NK-92 treated with Interleukin-12 subunit alpha and Interleukin-12 subunit beta, amount 100 ng/mL, for 24 hours (cell line): Measurements from ENCODE around the gene CACNA1C.
A peak's percentile ranks its signal among the peaks of the same experiment; 100 is the strongest.

Experiments used
- DNase-seq: peaks from one replicate; lab custom pipeline; 2025; lab: John Stamatoyannopoulos, UW

The CACNA1C gene

DNA sequence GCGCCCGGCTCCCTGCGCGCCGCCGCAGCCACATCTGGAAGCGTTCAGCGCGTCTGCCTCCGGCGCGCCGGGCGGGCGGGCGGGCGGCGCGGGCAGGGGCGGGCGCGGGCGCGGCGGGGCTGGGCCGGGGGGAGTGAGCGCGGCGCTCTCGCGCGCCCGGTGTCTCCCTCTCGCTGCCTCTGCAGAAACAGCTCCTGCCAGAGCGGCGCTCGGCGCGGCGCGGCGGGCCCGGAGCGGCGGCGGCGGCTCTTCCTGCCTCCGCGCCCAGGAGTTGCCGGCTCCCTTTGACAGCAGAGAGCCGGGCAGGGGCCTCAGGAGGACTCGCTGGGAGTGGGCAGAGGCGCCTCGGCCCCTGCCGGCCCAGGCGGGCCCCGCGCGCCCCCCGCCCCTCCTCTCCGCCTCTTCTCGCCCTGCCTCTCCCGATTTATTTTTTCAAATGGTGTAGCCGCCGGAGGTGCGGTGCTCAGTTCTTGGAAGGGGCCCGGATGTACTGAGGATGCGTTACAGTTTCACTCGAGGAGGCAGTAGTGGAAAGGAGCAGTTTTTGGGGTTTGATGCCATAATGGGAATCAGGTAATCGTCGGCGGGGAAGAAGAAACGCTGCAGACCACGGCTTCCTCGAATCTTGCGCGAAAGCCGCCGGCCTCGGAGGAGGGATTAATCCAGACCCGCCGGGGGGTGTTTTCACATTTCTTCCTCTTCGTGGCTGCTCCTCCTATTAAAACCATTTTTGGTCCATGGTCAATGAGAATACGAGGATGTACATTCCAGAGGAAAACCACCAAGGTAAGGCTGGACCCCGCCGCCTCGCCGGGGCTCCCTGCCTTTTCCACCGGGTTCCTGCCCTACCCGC is at the start of gene CACNA1C:
Gene CACNA1C, plus strand, starts transcription at position 162 of the 853 bp plus-strand sequence. Its CDS starts 576 bp downstream, at position 738.
- no peak for DNase-seq

- no peak for DNase-seq
Measured at GRCh38 chr12:2003676-2004112, 49.1 kb upstream of the CACNA1C start.

GRCh38 chr12:2004113-2004929 is 48.5 kb upstream of the CACNA1C start, which contains the start of gene DCP1B:
Gene DCP1B (minus strand): TSS chr12:2004457. CDS start chr12:2004431, 26 bp downstream.
- DNase-seq = peak; percentile 77

- no peak for DNase-seq
Measured at GRCh38 chr12:2008677-2009076, 44.1 kb upstream of the CACNA1C start.

DNA sequence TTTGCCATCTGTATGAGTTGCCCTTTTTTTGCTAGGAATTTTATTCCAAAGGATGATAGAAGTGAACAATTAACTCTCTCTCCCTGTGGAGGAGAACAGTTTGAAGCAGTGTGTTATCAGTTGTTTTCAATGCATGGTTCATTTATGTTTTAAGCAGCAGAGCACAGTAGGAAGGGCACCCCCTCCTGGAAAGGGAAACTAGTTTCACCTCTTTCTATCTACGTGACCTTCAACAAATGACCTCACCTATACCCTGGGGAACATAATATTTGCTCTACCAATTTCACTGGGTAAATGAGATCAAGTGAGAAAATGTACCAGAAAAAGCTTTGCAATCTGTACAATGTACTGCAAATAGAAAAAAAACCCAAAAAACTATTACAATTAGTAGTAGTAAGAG is 43.2 kb upstream of the CACNA1C start:
- no peak for DNase-seq

DNA sequence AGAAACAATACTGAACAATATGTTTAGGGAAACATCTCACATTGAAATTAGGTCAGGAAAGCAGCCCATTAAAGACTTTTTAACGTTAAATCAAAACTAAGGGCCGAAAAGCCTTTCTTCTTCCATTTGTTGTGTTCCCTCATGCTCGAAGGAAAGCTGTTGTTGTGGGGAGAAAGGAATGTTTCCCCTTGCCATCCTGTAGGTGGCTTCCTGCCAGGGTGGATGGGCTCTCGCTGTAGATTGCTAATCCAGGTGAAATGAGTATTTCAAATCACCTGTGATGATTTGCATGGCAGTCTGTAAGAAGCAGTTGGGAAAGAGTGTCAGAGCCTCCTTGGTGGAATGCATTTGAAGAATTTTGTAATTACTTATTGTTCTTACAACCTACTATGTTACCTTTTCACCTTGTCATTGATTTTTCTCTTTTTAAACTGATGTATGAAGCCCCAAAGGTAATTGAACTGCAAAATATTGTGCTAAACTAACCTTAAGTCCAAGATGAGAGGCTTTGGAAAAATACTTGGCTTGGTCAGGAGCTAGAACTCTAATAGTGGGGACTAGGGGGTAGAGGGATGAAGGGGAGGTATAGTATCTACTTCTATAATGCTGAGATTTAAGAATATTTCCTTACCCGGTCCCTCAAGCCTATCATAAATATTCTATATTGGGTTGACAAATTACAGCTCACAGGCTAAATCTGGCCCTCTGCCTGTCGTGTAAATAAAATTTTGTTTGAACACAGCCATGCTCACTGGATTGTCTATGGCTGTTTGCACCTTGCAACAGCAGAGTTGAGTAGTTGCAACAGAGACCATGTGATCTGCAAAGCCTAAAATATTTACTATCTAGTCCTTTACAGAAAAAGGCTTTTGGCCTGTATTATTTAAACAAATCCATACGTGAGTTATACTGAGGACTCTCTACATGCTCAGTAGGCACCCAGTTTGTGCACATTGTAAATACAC is 40.9 kb upstream of the CACNA1C start:
- no peak for DNase-seq

- DNase-seq = no peak
Measured at GRCh38 chr12:2013086-2013485, 39.7 kb upstream of the CACNA1C start.

DNA sequence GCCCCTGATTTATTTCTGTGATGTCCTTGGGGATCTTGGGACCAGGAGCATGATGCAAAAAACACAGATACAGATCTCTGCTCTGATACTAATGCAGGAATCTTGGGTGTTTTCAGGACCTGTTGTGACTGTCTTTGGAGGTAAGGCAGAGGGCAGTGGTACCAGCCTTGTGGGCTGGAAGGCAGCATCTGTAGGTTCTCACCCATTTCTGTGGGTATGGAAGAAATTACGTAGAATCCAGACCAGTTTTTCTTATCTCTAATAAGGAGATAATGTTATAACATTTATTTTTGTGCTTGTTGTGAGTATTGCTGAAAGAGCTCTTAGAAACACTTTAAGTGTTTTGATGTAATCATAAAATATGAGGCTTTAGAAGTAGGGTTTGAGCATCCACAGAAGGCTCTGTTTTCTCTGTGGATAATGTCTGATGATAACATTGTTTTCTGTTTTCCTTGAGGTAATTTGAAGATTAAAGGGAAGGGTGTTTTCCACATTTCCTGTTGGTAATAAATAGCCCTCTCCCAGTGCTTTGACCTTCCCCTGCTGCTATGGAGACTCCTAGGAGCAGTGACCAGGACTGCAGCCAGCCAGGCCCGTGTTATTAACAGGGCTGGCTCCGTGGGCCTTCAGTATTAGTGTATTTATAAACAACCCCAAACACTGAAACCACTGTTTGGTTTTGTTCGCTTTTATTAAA is 39.1 kb upstream of the CACNA1C start:
- DNase-seq = no peak

DNA sequence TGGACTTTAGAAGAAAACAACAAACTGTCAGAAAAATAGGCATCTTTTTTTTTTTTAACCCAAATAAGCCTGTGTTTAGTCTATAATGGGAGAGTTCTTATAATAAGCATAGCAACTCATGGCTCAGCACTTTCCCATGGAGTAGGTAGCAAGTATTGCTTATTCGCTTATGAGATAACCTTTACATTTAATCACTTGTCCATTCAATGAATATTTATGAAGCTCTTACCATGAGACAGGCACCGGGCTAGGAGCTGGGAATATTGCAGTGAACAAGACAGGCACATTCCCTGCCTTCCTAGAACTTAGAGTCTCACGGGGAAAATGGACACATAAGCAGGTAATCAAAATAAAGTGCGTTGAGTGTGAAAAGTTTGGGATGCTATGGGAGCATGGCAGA is 38.6 kb upstream of the CACNA1C start:
- DNase-seq = no peak

DNA sequence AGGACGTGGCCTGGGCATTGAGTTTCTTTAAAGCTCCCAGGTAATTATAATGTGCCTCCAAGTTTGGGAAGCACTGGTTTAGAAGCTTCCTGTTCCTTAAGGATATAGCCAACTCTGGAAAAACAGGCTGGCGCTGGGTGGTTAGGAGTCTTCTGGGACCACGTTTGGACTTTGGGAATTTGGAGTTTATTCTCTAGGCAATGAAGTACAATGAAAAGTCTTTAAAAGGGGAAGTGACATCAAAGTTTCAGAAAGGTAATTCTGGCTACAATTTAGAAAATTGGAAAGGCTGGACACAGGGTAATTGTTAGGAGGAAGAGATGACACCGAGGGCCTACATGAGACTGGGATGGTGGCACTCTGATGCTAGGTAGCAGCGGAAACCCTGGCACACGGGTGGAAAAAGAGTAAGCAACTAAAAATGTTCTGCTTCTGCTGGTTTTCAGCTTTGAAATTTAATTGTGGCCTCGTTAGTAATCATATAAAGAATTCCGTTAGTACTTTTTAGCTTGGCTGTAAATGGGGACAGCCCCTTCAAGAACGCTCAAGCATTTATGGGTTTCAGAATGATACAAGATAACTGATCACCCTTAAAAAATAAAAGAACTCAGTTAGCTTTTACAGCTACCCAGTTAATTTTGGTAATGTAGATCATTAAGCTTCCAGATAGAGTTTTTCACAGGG is 35.8 kb upstream of the CACNA1C start:
- no peak for DNase-seq

- DNase-seq = no peak
Measured at GRCh38 chr12:2017546-2018337, 35.0 kb upstream of the CACNA1C start.

DNA sequence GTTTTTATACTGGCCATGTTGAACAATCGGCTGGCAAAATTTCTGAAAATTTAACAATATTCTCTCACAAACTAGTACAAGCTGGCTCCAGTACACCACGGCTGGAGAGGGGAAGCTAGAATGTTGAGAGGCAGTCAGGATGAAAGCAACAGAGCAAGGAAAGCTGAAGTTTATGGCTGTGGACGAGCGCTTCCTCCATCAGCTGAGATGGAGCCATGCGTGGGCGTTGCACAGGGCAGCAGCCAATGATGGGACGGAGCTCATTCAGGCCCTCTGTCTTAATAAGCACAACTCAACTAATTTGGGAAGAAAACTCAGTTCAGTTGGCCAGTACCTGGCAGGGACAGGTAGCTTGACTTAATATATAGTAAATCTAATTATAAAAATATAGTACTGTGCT is 34.4 kb upstream of the CACNA1C start:
- DNase-seq = no peak

DNA sequence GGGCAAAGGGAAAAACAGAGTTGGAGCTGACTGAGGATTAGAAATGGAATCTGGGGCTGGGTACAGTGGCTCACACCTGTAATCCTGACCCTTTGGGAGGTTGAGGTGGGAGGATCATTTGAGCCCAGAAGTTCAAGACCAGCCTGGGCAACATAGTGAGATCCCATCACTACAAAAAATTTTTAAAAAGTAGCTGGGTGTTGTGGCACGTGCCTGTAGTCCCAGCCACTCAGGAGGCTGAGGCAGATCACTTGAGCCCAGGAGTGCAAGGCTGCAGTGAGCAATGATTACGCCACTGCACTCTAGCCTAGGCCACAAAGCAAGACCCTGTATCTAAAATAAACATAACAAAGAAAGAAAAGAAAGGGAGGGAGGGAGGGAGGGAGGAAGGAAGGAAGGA is 33.7 kb upstream of the CACNA1C start:
- no peak for DNase-seq

DNA sequence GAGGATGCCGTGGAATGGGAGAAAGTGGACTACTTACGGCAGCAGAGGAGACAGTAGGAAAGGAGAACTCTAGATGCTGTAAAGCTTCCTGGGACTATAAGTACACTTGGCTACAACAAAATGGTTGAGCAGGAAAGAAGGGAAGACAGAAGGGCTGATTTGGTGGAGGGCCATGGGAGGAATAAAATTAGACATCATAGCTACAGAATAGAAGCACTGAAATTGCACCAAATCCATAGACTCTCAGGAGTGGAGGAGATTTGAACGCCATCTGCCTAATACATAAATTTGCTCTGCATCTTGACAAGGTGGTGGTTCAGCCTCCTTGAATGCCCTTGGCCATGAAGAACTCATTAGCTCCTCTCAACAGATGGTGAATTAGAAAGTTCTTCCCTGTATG is 32.3 kb upstream of the CACNA1C start:
- no peak for DNase-seq

- no peak for DNase-seq
Measured at GRCh38 chr12:2023365-2023764, 29.4 kb upstream of the CACNA1C start.

DNA sequence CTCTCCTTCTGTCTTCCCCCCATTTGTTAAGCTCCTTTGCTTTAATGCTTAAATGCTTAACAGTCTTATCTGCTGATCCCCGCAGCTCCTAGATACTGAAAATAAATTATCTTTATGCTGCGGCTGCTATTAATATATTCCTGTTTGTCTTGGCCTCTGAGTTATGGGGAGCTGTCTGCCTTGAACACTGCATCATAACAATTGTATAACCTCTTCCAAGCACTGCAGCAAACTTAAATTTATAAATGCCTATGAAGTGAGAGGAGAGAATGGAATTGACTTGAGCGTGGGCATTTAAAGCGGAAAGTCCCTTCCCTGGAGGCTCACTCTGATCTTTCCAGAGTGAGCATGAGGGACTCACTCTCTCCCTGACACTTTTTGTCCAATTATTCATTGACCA is 25.4 kb upstream of the CACNA1C start:
- DNase-seq = no peak

DNA sequence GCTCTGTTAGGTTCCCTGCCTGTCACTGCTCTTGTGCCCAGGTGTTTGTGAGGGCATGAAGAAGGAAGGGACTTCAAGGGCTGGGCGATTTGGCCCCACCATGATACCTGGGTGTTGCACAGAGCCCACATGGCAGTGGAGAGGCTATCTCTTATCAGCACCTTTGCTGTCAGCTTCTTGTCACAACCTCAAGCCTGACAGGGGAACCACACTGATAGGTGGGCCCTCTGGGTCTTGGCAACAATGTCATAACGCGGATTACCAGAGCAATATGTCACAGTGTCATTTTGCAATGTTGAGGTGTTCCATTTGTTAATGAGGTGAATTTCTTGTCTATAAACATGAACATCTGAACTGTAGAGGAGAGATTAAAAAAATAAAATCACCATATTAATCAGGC is 22.9 kb upstream of the CACNA1C start:
- DNase-seq = no peak

- DNase-seq = no peak
Measured at GRCh38 chr12:2032506-2032905, 20.3 kb upstream of the CACNA1C start.

- no peak for DNase-seq
Measured at GRCh38 chr12:2034633-2035430, 18.0 kb upstream of the CACNA1C start.
